Mesothelial cell of epicardium (in vitro differentiated cells): Measurements from ENCODE around the gene LRIG1. TPM values are rescaled to one million over a fixed set of nuclear protein-coding genes. Genes with fewer than 3 reads are reported as not detected.

Source experiments
- DNase-seq, 2 experiments: peaks; one replicate each; pipeline ENCODE4 v3.0.0; 2021; ENCODE audit warnings: low spot score in 2 of 2; ENCODE audit not compliant: unreplicated experiment in 2 of 2
- H3K27ac Mint-ChIP-seq: 2 replicates; pipeline ENCODE4 v1.8.0; 2021; ENCODE audit warnings: mixed read lengths
- H3K27me3 Mint-ChIP-seq: 2 replicates; pipeline ENCODE4 v1.8.0; 2021; ENCODE audit warnings: low read depth, mixed read lengths
- H3K36me3 Mint-ChIP-seq: 2 replicates; pipeline ENCODE4 v1.8.0; 2021; ENCODE audit warnings: mixed read lengths
- H3K4me1 Mint-ChIP-seq: 2 replicates; pipeline ENCODE4 v1.8.0; 2021; ENCODE audit warnings: mixed read lengths
- H3K4me3 Mint-ChIP-seq: 2 replicates; pipeline ENCODE4 v1.8.0; 2021; ENCODE audit warnings: mild to moderate bottlenecking, moderate library complexity, mixed read lengths
- H3K9me3 Mint-ChIP-seq: 2 replicates; pipeline ENCODE4 v1.8.0; 2021; ENCODE audit warnings: mixed read lengths
- total RNA-seq: library from RNA; stranded (reverse); gene quantifications from 3 replicates; pipeline ENCODE4 v1.2.1, GENCODE V29; 2021
- TF ChIP-seq, protein P1 (sequence below): fragments of 200-600 bp; sonication (generic); IDR thresholded peaks from one replicate; pipeline ENCODE4 v1.5.0; 2021; ENCODE audit warnings: antibody characterized with exemption; ENCODE audit not compliant: unreplicated experiment

LRIG1 gene
- total RNA-seq, 1 donor from 2014 or later, result 5.5 TPM

DNA sequence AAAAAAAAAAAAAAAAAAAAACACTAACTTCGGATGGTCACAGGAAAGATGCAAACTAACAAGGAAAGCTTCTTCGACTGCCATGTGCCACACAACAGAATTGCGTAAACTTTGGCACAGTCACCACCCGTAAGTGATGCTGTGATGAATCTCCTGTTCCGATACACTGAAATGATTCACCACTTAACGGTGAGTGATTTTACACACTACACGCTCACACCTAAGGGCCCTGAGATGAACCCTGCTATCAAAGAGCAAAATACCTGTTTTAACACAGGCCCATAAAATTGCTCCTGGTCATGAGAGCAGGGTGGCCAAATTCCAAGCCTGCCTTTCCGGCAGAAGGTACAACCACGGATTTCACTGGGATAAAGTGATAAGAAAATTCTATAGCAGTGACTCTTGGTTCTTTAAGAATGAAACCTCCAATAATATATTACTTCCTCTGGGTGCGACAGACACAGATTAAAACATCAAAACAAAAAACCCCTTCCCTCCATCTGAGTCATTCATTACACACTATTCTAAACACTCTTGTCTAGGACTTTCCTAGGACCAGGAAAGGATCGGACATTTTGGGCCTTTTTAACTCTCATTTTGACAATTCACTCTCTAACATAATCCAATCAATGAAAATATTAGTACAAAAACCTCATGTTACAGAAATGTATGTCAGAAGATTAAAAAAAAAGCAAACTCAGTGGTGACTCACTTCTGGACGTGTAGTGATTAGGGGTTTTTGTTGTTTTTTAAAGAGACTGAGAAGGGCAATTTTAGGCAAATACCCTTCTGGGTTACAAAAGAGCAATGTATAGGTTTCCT, 28.3 kb downstream of the LRIG1 start:
- no peak overlapping the region for H3K4me3 Mint-ChIP-seq
- no peaks in the 10 kb centered on the region for H3K9me3 Mint-ChIP-seq
- H3K4me1 Mint-ChIP-seq, result peaks cover 16% of the 10 kb centered on the region

DNA sequence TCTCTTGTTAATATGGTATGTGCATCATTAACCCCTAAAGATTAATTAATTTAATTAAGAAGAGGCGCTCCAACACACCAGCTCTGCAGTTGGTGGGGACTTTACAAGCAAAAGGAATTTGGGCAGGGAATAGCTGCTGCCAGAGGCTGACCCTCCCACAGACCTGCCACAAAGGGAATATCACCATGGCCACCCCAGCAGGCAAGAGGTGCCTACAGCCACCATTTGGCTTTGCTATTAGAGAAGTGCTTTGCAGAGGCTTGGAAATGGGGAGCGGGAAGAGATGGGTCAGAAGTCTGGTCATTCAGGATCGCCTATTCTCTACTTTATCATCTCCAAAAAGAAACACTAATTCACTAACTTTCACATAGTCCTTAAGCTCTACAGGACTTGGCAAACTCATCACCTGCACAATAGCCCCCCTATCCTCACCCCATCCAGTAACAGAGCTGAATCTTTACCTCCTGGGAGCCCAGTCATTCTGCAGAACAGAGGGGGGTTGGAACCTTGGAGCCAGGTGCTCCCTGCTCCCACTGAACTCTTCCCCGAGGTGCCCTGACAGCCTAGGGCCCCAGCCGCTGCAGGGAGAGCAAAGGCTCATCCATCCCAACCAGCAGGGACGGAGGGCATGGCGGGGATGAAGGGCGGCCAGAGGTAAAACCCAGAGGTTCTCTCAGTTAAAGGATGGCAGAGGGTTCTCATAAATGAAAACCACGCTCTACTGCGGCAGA, 29.7 kb downstream of the LRIG1 start:
- Mint-ChIP-seq H3K4me3 (no peak overlapping the region), H3K27ac (no peak overlapping the region)

More for the DNA sequence above, 28.3 kb downstream of the LRIG1 start:
- Mint-ChIP-seq H3K36me3 (no peaks in the 10 kb centered on the region), H3K27me3 (peaks cover 12% of the 10 kb centered on the region), H3K27ac (no peak overlapping the region)
- DNase-seq, result no peak
- TF ChIP-seq, protein P1, sequence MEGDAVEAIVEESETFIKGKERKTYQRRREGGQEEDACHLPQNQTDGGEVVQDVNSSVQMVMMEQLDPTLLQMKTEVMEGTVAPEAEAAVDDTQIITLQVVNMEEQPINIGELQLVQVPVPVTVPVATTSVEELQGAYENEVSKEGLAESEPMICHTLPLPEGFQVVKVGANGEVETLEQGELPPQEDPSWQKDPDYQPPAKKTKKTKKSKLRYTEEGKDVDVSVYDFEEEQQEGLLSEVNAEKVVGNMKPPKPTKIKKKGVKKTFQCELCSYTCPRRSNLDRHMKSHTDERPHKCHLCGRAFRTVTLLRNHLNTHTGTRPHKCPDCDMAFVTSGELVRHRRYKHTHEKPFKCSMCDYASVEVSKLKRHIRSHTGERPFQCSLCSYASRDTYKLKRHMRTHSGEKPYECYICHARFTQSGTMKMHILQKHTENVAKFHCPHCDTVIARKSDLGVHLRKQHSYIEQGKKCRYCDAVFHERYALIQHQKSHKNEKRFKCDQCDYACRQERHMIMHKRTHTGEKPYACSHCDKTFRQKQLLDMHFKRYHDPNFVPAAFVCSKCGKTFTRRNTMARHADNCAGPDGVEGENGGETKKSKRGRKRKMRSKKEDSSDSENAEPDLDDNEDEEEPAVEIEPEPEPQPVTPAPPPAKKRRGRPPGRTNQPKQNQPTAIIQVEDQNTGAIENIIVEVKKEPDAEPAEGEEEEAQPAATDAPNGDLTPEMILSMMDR, result no peak

DNA sequence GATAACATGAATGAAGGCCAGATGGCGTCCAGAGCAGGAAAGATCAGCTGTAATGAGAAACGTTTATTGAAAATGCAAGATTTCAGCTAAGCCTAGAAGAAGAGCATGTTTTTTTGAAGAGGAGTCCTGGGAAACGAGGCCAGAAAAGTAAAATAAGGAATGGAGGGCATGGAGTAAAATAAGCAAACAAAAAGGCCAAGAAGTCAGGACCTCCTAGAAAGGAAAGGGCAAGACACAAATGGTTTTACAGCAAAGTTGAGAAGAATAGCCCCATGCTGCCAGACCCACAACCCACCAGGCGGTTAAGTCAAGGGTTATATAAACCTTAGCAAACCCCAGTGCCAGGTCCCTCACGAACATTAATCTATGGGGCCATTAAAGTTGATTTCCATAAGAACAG, 30.5 kb downstream of the LRIG1 start:
- no peak for DNase-seq
- Mint-ChIP-seq H3K4me1 (peaks cover 16% of the 10 kb centered on the region), H3K27ac (no peak overlapping the region), H3K27me3 (peaks cover 14% of the 10 kb centered on the region), H3K36me3 (no peaks in the 10 kb centered on the region), H3K9me3 (no peaks in the 10 kb centered on the region), H3K4me3 (no peak overlapping the region)
- TF ChIP-seq, protein P1, result no peak

More for the DNA sequence above, 29.7 kb downstream of the LRIG1 start:
- TF ChIP-seq, protein P1, result no peak
- peaks cover 16% of the 10 kb centered on the region for H3K4me1 Mint-ChIP-seq
- H3K36me3 Mint-ChIP-seq, result no peaks in the 10 kb centered on the region
- H3K9me3 Mint-ChIP-seq, result no peaks in the 10 kb centered on the region
- H3K27me3 Mint-ChIP-seq, result peaks cover 14% of the 10 kb centered on the region
- no peak for DNase-seq

- H3K4me3 Mint-ChIP-seq, result no peak overlapping the region
- TF ChIP-seq, protein P1, result no peak
- H3K36me3 Mint-ChIP-seq, result no peaks in the 10 kb centered on the region
- peaks cover 14% of the 10 kb centered on the region for H3K27me3 Mint-ChIP-seq
- no peaks in the 10 kb centered on the region for H3K9me3 Mint-ChIP-seq
- H3K27ac Mint-ChIP-seq, result no peak overlapping the region
- H3K4me1 Mint-ChIP-seq, result peaks cover 16% of the 10 kb centered on the region
- no peak for DNase-seq
These were observed 31.6 kb downstream of the LRIG1 start for GRCh38 chr3:66469220-66469640.

- Mint-ChIP-seq H3K4me3 (no peak overlapping the region), H3K36me3 (no peaks in the 10 kb centered on the region), H3K27me3 (peaks cover 16% of the 10 kb centered on the region), H3K9me3 (no peaks in the 10 kb centered on the region), H3K27ac (no peak overlapping the region), H3K4me1 (peaks cover 8% of the 10 kb centered on the region)
- no peak for DNase-seq
- TF ChIP-seq, protein P1, result no peak
These were observed 32.7 kb downstream of the LRIG1 start for GRCh38 chr3:66467996-66468735.
